ENCODE data around the gene LRBA. TPM values are rescaled to one million over a fixed set of nuclear protein-coding genes. Genes with fewer than 3 reads are reported as not detected.

The LRBA gene
- total and polyA plus RNA-seq, 2 of the 4 experiments (the other 2 are of a cell fraction), result 10.2 to 51.6 TPM

- Histone ChIP-seq H2BK120ac (ENCODE audit: low read depth, low read length) (no peak overlapping the region), H4K20me1 (ENCODE audit: insufficient read depth, low read length) (no peaks in the 10 kb centered on the region), H3K56ac (ENCODE audit: extremely low read depth, insufficient read depth, low read length) (no peak overlapping the region), H2BK5ac (ENCODE audit: low read depth, low read length, poor library complexity, severe bottlenecking) (no peak overlapping the region), H2AK9ac (replicated peaks; ENCODE audit: low read depth, low read length, poor library complexity) (no peak overlapping the region), H3K14ac (replicated peaks; ENCODE audit: low read depth, low read length) (no peak overlapping the region), H2BK20ac (ENCODE audit: low read depth, low read length) (no peak overlapping the region), H3K4me3 (ENCODE audit: insufficient read depth, low read depth, low read length) (no peak overlapping the region), H3K18ac (ENCODE audit: low read depth, low read length) (no peak overlapping the region), H3K9ac (ENCODE audit: low read depth, low read length) (no peak overlapping the region), H3K79me1 (ENCODE audit: low read depth in 1 of 2, low read length in 2 of 2) (no peaks in the 10 kb centered on the region), H2BK15ac (ENCODE audit: low read depth, low read length) (no peak overlapping the region), H3K9me3 (ENCODE audit: control insufficient read depth, insufficient read depth, low read length) (no peaks in the 10 kb centered on the region), H4K91ac (ENCODE audit: insufficient read depth, low read depth, low read length) (no peak overlapping the region), H3K9me1 (ENCODE audit: insufficient read depth, low read length) (no peaks in the 10 kb centered on the region), H4K5ac (ENCODE audit: low read depth, low read length) (no peak overlapping the region), H3K4ac (ENCODE audit: low read depth, low read length) (no peak overlapping the region), H3K4me2 (ENCODE audit: low read depth, low read length) (no peak overlapping the region), H3K27ac (ENCODE audit: insufficient read depth, low read length) (no peak overlapping the region), H3K4me1 (ENCODE audit: control insufficient read depth, insufficient read depth, low read length) (no peaks in the 10 kb centered on the region), H3K36me3 (ENCODE audit: control insufficient read depth, insufficient read depth, low read length) (no peaks in the 10 kb centered on the region), H3K23ac (ENCODE audit: low read depth, low read length) (no peak overlapping the region), H3K27me3 (ENCODE audit: control insufficient read depth, insufficient read depth, low read length) (no peaks in the 10 kb centered on the region), H2AK5ac (ENCODE audit: low read depth, low read length) (no peak overlapping the region), H4K8ac (ENCODE audit: low read depth in 2 of 2, low read length in 2 of 2) (no peak overlapping the region), H2AFZ (replicated peaks; ENCODE audit: low read length, poor library complexity) (no peak overlapping the region)
- in situ Hi-C loops (cut with MboI; ENCODE audit: low sequenced_read_pairs), result no loop called here
- WGBS, 2 experiments (ENCODE audit: extremely low coverage in 2 of 2, insufficient read length in 1 of 2), result 90% methylated on average over 5 of the region's 11 CpGs; no CpG with 5 or more reads in 1 of the 2 experiments
- dilution Hi-C loops (cut with HindIII; ENCODE audit: low sequenced_read_pairs, unreplicated experiment), result no loop called here
- intact Hi-C loops (cut with micrococcal nuclease), result no loop called here
- DNase-seq (no peak), ATAC-seq (ENCODE audit: low read depth) (no peak)
- TF ChIP-seq MXI1 (IDR thresholded peaks at IDR 0.05; ENCODE audit: borderline replicate concordance, low read depth, low read length) (no peak), RFX5 (IDR thresholded peaks at IDR 0.05; ENCODE audit: low read depth, low read length) (no peak), USF2 (IDR thresholded peaks at IDR 0.05; ENCODE audit: low read depth, low read length) (no peak), FOS (IDR thresholded peaks at IDR 0.05; ENCODE audit: low read depth, low read length) (no peak), CEBPB (IDR thresholded peaks at IDR 0.05; ENCODE audit: low read depth, low read length) (no peak), RCOR1 (IDR thresholded peaks at IDR 0.05; ENCODE audit: insufficient replicate concordance, low read length) (no peak), CHD1 (IDR thresholded peaks at IDR 0.05; ENCODE audit: low read depth, low read length) (no peak)
- ChIA-PET POLR2A (ENCODE audit: unreplicated experiment) (no interaction called here), CTCF (no interaction called here)
- BruUV-seq (replicated peaks), result no TSS peak
These were observed 33.8 kb upstream of the LRBA start for GRCh38 chr4:151048913-151049312.
